ENCODE measurements around the gene CDC5L. TPM values are rescaled to one million over a fixed set of nuclear protein-coding genes. Genes with fewer than 3 reads are reported as not detected.
A peak's percentile ranks its signal among the peaks of the same experiment; 100 is the strongest.

The CDC5L gene
- total RNA-seq, 4 donors from 2014 or later, result 9.9 to 23.1 (median 15.3) TPM

- no peak for DNase-seq
- no peak overlapping the region for H3K4me3 ChIP-seq
Measured at GRCh38 chr6:44430326-44430725, 42.8 kb downstream of the CDC5L start.

DNA sequence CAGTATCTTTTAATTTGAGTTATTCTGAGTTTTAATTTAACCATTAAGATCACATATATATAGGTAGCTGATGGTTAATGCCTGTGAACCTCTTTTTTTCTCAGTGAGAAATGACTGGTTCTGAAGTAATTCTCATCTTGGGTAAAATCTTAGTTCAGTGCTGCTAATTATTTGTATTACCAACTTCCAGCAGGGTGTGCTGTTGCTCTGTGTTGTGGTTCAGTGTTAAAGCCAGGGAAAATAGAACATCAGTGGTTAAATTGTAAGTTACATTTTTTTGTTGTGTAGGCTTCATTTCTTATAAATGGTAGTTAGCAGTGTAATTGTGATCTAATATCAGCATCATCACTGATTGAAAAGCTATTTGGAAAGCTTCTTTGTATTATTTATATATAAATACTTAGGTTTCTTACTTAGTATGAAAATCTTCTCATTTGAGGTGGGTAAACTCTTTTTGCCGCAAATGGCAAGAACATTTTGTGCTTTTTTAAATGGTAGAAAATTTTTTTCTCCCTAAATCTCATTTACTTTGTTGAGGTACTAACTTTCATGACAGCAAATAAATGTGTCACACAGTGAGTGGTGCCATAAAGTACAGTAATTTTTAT, 43.7 kb downstream of the CDC5L start:
- no peak overlapping the region for H3K4me3 ChIP-seq
- peaks cover 0 to 18% (median 0%) of the 10 kb centered on the region in 4 donors for H3K4me1 ChIP-seq
- no peak overlapping the region for H3K27ac ChIP-seq
- H3K9me3 ChIP-seq, result no peaks in the 10 kb centered on the region
- TF ChIP-seq, protein P1, sequence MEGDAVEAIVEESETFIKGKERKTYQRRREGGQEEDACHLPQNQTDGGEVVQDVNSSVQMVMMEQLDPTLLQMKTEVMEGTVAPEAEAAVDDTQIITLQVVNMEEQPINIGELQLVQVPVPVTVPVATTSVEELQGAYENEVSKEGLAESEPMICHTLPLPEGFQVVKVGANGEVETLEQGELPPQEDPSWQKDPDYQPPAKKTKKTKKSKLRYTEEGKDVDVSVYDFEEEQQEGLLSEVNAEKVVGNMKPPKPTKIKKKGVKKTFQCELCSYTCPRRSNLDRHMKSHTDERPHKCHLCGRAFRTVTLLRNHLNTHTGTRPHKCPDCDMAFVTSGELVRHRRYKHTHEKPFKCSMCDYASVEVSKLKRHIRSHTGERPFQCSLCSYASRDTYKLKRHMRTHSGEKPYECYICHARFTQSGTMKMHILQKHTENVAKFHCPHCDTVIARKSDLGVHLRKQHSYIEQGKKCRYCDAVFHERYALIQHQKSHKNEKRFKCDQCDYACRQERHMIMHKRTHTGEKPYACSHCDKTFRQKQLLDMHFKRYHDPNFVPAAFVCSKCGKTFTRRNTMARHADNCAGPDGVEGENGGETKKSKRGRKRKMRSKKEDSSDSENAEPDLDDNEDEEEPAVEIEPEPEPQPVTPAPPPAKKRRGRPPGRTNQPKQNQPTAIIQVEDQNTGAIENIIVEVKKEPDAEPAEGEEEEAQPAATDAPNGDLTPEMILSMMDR (IDR thresholded peaks at IDR 0.05), result peak; percentile 13 to 85 (median 70)
- no peak for TF ChIP-seq POLR2A (IDR thresholded peaks at IDR 0.05)
- peaks cover 0 to 38% (median 0%) of the 10 kb centered on the region in 3 donors for H3K36me3 ChIP-seq
- no peaks in the 10 kb centered on the region for H3K27me3 ChIP-seq
- DNase-seq, result peak in 1 of 3 donors; percentile 59

More at GRCh38 chr6:44430326-44430725, 42.8 kb downstream of the CDC5L start:
- no peak overlapping the region for H3K27ac ChIP-seq
- H3K9me3 ChIP-seq, result no peaks in the 10 kb centered on the region
- H3K36me3 ChIP-seq, result peaks cover 0 to 45% (median 0%) of the 10 kb centered on the region in 3 donors
- peaks cover 0 to 18% (median 0%) of the 10 kb centered on the region in 4 donors for H3K4me1 ChIP-seq
- H3K27me3 ChIP-seq, result no peaks in the 10 kb centered on the region
- TF ChIP-seq, protein P1 (IDR thresholded peaks at IDR 0.05), result no peak
- TF ChIP-seq POLR2A (IDR thresholded peaks at IDR 0.05), result no peak

DNA sequence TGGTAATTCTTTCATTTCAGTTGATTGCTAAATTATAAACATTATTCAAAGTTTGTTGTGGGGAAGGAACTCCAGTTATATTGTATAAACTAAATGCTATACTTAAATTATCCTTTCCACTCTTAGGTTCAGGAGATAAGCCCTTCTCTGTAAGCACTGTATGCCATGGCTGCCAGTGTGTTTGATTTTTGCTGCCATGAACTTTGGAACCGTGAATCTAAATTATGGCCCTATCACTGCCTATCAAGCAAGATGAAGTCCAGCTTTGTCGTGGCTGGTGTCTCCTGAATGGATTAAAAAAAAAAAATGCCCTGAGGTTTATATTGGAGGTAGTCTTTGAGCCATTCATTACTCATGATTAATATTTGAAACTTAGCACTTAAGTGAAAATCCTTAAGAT, 44.7 kb downstream of the CDC5L start:
- H3K9me3 ChIP-seq, result no peaks in the 10 kb centered on the region
- H3K4me1 ChIP-seq, result peaks cover 0 to 18% (median 0%) of the 10 kb centered on the region in 4 donors
- H3K27ac ChIP-seq, result no peak overlapping the region
- no peak overlapping the region for H3K4me3 ChIP-seq
- TF ChIP-seq, protein P1 (IDR thresholded peaks at IDR 0.05), result no peak
- TF ChIP-seq POLR2A (IDR thresholded peaks at IDR 0.05), result no peak
- peaks cover 0 to 29% (median 0%) of the 10 kb centered on the region in 3 donors for H3K36me3 ChIP-seq
- no peaks in the 10 kb centered on the region for H3K27me3 ChIP-seq
- DNase-seq, result peak in 1 of 3 donors; percentile 53

DNA sequence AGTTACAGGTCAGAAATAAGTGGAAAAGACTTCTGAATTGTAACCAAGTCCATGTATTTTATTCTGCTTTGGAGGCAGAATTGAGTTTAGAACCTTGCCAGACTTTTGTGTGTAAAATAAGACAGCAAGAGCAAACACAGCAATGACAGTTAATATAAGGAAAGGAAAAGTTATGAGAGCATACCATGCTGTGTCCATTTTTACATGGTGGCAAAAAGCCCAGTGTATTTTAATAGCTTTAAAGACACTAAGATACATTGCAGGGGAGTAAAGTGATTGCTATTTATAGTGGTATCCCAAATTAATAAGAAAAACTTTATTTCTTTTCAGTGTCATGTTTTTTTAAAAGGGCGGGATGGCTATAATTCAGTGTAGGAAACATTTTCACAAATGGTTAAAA, 45.2 kb downstream of the CDC5L start:
- no peak overlapping the region for H3K27ac ChIP-seq
- H3K27me3 ChIP-seq, result no peaks in the 10 kb centered on the region
- peaks cover 0 to 24% (median 0%) of the 10 kb centered on the region in 3 donors for H3K36me3 ChIP-seq
- H3K4me1 ChIP-seq, result peaks cover 0 to 18% (median 0%) of the 10 kb centered on the region in 4 donors
- no peaks in the 10 kb centered on the region for H3K9me3 ChIP-seq
- DNase-seq, result no peak
- no peak overlapping the region for H3K4me3 ChIP-seq
- TF ChIP-seq, protein P1 (IDR thresholded peaks at IDR 0.05), result no peak
- no peak for TF ChIP-seq POLR2A (IDR thresholded peaks at IDR 0.05)

DNA sequence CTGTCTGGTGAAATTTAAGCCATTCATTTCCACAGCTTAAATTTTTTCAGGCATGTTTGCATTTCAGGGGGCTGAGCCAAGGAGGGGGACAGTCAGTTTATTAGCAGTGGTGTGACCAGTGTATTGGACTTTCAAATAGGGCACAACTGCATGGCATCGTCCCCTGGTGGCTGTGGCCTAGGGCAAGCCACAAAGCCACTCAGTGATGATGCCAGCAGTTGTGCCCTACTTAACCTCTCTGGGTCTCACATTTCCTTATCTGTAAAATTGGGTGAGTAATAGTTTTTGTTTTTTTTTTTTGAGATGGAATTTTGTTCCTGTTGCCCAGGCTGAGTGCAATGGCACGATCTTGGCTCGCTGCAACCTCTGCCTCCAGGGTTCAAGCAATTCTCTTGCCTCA, 48.0 kb downstream of the CDC5L start:
- DNase-seq, result no peak
- H3K36me3 ChIP-seq, result peaks cover 0 to 12% (median 0%) of the 10 kb centered on the region in 3 donors
- H3K4me3 ChIP-seq, result no peak overlapping the region
- H3K27ac ChIP-seq, result no peak overlapping the region
- no peaks in the 10 kb centered on the region for H3K9me3 ChIP-seq
- no peaks in the 10 kb centered on the region for H3K27me3 ChIP-seq
- peaks cover 0 to 18% (median 0%) of the 10 kb centered on the region in 4 donors for H3K4me1 ChIP-seq
- TF ChIP-seq POLR2A (IDR thresholded peaks at IDR 0.05), result no peak
- TF ChIP-seq, protein P1 (IDR thresholded peaks at IDR 0.05), result no peak
